Neural cell (in vitro differentiated cells): ENCODE measurements around the gene CHPF.

Experiments used
- CTCF ChIP-seq: fragments of 450-650 bp; IDR thresholded peaks from 2 replicates; pipeline ENCODE4 v1.5.1; 2014; ENCODE audit warnings: antibody characterized with exemption, mild to moderate bottlenecking, moderate library complexity; ENCODE audit not compliant: poor library complexity, severe bottlenecking
- EP300 ChIP-seq: fragments of 450-650 bp; conservative IDR thresholded peaks from 2 replicates; pipeline ENCODE4 v1.6.1; 2014; ENCODE audit warnings: antibody characterized with exemption, mild to moderate bottlenecking, moderate library complexity; ENCODE audit not compliant: poor library complexity, severe bottlenecking
- EZH2 ChIP-seq: fragments of 200-600, 300-800 bp; shearing (Covaris generic), sonication (generic); IDR thresholded peaks from 2 replicates; pipeline ENCODE4 v1.6.1; 2014; ENCODE audit warnings: antibody characterized with exemption, low read length, borderline replicate concordance, mild to moderate bottlenecking; ENCODE audit not compliant: insufficient read depth, poor library complexity, severe bottlenecking
- POLR2AphosphoS5 ChIP-seq: IDR thresholded peaks from 2 replicates; pipeline ENCODE4 v1.6.1; 2012
- SMC3 ChIP-seq: fragments of 450-650 bp; conservative IDR thresholded peaks from 2 replicates; pipeline ENCODE4 v1.6.1; 2014; ENCODE audit warnings: antibody characterized with exemption, mild to moderate bottlenecking, moderate library complexity; ENCODE audit not compliant: poor library complexity
- TAF1 ChIP-seq: IDR thresholded peaks from 2 replicates; pipeline ENCODE4 v1.6.1; 2012; ENCODE audit warnings: low read depth

GRCh38 chr2:219510512-219511135 is 33.0 kb downstream of the CHPF start:
- no peak for TF ChIP-seq CTCF
- TF ChIP-seq EP300, result no peak
- TF ChIP-seq POLR2AphosphoS5, result no peak
- TF ChIP-seq EZH2, result no peak
- TF ChIP-seq TAF1, result no peak
- TF ChIP-seq SMC3, result no peak
